Uterus (tissue), 2 donors: Measurements from ENCODE around the gene LHX6.

Experiments
- POLR2A ChIP-seq, 2 donors: fragments of 450-650 bp; IDR thresholded peaks; one replicate each; pipeline ENCODE4 v1.6.1; 2016; ENCODE audit warnings: antibody characterized with exemption in 2 of 2, mild to moderate bottlenecking in 1 of 2, moderate library complexity in 1 of 2
- TF ChIP-seq, protein P1 (sequence below), 4 experiments: fragments of 200-600 bp in 2 of 4; fragments of 450-650 bp in 2 of 4; sonication (generic) in 2 of 4; IDR thresholded peaks; one replicate each; pipeline ENCODE4 v1.5.1; 2016 to 2019; ENCODE audit warnings: antibody characterized with exemption in 4 of 4, mild to moderate bottlenecking in 2 of 4, moderate library complexity in 1 of 4

DNA sequence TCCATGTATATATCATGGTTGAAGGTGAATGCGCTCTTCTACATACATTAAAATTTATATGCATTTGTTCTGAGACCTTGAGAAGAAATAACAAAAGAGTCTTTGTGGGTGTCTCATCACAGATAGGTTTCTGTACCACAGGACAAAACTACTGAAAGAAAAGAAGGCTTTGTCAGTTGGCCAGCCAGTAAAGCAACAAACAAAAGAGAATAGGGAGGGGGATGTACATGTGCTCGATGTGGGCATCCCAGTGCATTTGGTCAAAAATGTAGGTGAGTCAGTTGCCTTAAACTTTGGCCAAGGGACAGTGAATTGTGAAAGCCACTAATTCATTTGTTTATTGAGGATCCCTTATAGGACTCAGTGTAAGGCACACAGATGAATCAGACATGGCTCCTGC, 22.6 kb upstream of the LHX6 start:
- TF ChIP-seq, protein P1, sequence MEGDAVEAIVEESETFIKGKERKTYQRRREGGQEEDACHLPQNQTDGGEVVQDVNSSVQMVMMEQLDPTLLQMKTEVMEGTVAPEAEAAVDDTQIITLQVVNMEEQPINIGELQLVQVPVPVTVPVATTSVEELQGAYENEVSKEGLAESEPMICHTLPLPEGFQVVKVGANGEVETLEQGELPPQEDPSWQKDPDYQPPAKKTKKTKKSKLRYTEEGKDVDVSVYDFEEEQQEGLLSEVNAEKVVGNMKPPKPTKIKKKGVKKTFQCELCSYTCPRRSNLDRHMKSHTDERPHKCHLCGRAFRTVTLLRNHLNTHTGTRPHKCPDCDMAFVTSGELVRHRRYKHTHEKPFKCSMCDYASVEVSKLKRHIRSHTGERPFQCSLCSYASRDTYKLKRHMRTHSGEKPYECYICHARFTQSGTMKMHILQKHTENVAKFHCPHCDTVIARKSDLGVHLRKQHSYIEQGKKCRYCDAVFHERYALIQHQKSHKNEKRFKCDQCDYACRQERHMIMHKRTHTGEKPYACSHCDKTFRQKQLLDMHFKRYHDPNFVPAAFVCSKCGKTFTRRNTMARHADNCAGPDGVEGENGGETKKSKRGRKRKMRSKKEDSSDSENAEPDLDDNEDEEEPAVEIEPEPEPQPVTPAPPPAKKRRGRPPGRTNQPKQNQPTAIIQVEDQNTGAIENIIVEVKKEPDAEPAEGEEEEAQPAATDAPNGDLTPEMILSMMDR (IDR thresholded peaks at IDR 0.05) = no peak
- TF ChIP-seq POLR2A (IDR thresholded peaks at IDR 0.05) = no peak
